Measurements from ENCODE around the gene LDLRAD4. TPM values are rescaled to one million over a fixed set of nuclear protein-coding genes. Genes with fewer than 3 reads are reported as not detected.

LDLRAD4 gene
- total RNA-seq, 1 experiment from 2014 or later = 204 TPM

GRCh38 chr18:13530879-13531387, 312.4 kb downstream of the LDLRAD4 start:
- no peaks in the 10 kb centered on the region for H3K4me1 ChIP-seq (ENCODE audit: low read length)
- peak; percentile 68 for DNase-seq
- H3K9ac ChIP-seq (ENCODE audit: low read length) = no peak overlapping the region
- no peaks in the 10 kb centered on the region for H3K9me2 ChIP-seq (replicated peaks; ENCODE audit: insufficient read depth, low read length)
- H3K9me3 ChIP-seq (ENCODE audit: low read length) = no peaks in the 10 kb centered on the region
- no peak overlapping the region for H2AFZ ChIP-seq (ENCODE audit: low read length)
- no peaks in the 10 kb centered on the region for H3K27me3 ChIP-seq (ENCODE audit: low read length)
- no peaks in the 10 kb centered on the region for H3K36me3 ChIP-seq (ENCODE audit: insufficient read depth, low read length)
- no peak overlapping the region for H3K4me3 ChIP-seq (ENCODE audit: low read length)
- H3K27ac ChIP-seq (ENCODE audit: low read length) = no peak overlapping the region
- no peaks in the 10 kb centered on the region for H3K79me2 ChIP-seq (ENCODE audit: low read length)
- H3K4me2 ChIP-seq (ENCODE audit: low read depth, low read length, poor library complexity, severe bottlenecking) = no peak overlapping the region
- H4K20me1 ChIP-seq (ENCODE audit: insufficient read depth, low read depth, low read length) = no peaks in the 10 kb centered on the region

DNA sequence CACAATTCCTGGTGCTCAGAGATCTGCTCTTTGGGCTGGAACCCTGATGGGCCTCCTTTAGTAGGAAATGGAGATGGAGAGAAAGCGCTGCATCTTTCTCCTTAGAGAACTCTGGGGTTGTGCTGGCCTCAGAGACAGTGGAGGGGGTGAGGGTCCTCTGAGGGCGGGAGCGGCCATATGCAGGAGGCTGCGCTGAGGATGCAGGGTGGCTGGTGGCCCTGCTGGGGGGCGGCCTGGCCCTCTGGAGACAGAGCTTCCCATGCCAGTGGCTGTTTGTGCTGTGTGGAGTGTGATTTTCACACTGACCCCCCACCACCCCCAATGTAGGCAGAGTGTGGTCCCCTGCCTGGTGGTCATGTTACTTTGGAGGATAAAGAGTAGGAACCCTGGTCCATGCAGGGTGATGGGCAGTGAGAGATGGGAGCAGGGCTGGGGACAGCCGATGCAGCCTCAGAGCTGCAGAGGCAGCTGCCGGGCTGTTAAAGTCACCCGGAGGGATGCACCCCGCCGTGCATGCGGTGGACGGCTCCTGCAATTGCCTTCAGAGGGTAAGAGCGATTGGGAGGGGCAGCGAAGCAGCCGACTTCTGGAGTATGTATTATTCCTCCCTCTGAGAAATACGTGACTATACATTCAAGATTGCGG, 313.2 kb downstream of the LDLRAD4 start:
- Histone ChIP-seq H4K20me1 (ENCODE audit: insufficient read depth, low read depth, low read length) (no peaks in the 10 kb centered on the region), H3K36me3 (ENCODE audit: insufficient read depth, low read length) (no peaks in the 10 kb centered on the region), H3K4me2 (ENCODE audit: low read depth, low read length, poor library complexity, severe bottlenecking) (no peak overlapping the region), H3K9me3 (ENCODE audit: low read length) (no peaks in the 10 kb centered on the region), H3K79me2 (ENCODE audit: low read length) (no peaks in the 10 kb centered on the region), H3K9ac (ENCODE audit: low read length) (no peak overlapping the region), H3K4me3 (ENCODE audit: low read length) (no peak overlapping the region), H2AFZ (ENCODE audit: low read length) (no peak overlapping the region), H3K27ac (ENCODE audit: low read length) (no peak overlapping the region), H3K27me3 (ENCODE audit: low read length) (no peaks in the 10 kb centered on the region), H3K9me2 (replicated peaks; ENCODE audit: insufficient read depth, low read length) (no peaks in the 10 kb centered on the region), H3K4me1 (ENCODE audit: low read length) (peaks cover 6% of the 10 kb centered on the region)
- DNase-seq = no peak

DNA sequence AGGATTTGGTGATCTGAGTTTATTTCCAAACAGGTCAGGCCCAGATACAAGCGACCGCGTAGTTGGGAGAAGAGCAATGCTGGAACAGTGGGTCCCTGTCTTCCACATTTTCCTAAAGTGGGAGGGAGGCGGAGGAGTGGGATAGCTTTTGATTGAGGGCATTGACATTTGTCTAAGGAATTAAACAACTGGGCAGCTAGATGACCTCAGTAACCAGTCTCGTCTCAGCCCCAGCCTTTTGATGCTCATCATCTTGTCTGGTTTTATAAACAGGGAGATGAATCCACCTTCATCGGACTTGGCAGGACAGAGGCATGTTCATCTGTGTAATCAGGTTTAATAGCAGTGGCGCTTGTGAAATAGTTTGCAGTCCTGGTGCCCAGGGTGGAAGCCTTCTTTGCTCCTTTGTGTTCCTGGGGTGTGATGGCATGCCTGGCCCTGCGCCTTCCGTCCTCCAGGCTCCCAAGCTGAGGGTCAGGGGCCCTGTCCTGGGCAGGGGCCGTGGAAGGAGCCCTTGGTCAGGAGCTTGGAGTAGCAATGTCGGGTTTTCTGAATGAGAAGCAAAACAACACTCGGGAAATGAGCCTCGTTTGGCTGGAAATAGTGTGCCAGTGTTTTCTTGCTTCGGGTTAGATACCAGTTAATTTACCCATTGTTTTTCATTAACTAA, 314.0 kb downstream of the LDLRAD4 start:
- peaks cover 13% of the 10 kb centered on the region for H3K4me1 ChIP-seq (ENCODE audit: low read length)
- H3K36me3 ChIP-seq (ENCODE audit: insufficient read depth, low read length) = no peaks in the 10 kb centered on the region
- H3K9me2 ChIP-seq (replicated peaks; ENCODE audit: insufficient read depth, low read length) = no peaks in the 10 kb centered on the region
- H3K4me2 ChIP-seq (ENCODE audit: low read depth, low read length, poor library complexity, severe bottlenecking) = no peak overlapping the region
- H3K9me3 ChIP-seq (ENCODE audit: low read length) = no peaks in the 10 kb centered on the region
- H4K20me1 ChIP-seq (ENCODE audit: insufficient read depth, low read depth, low read length) = no peaks in the 10 kb centered on the region
- no peak overlapping the region for H3K27ac ChIP-seq (ENCODE audit: low read length)
- no peak for DNase-seq
- no peak overlapping the region for H3K4me3 ChIP-seq (ENCODE audit: low read length)
- no peak overlapping the region for H2AFZ ChIP-seq (ENCODE audit: low read length)
- no peaks in the 10 kb centered on the region for H3K27me3 ChIP-seq (ENCODE audit: low read length)
- no peak overlapping the region for H3K9ac ChIP-seq (ENCODE audit: low read length)
- H3K79me2 ChIP-seq (ENCODE audit: low read length) = no peaks in the 10 kb centered on the region

DNA sequence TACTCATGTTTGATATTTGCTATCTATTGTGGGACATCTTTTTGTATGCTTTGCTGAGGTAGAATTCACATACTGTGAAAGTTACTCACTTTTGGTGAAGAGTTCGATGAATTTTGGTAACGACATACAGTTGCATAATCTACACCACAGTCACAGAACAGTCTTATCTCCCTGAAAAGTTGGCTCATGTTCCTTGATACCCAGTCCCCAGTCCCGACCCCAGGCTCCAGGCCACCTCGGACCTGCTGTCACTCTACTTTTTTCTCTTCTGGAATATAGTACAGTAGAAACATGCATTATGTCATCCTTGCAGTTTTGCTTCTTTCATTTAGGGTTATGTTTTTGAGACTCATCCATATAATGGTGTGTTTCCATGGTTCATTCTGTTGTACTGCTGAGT, 316.1 kb downstream of the LDLRAD4 start:
- no peaks in the 10 kb centered on the region for H3K9me2 ChIP-seq (replicated peaks; ENCODE audit: insufficient read depth, low read length)
- no peaks in the 10 kb centered on the region for H3K9me3 ChIP-seq (ENCODE audit: low read length)
- no peak overlapping the region for H3K9ac ChIP-seq (ENCODE audit: low read length)
- H2AFZ ChIP-seq (ENCODE audit: low read length) = no peak overlapping the region
- no peaks in the 10 kb centered on the region for H3K36me3 ChIP-seq (ENCODE audit: insufficient read depth, low read length)
- no peak for DNase-seq
- no peaks in the 10 kb centered on the region for H3K79me2 ChIP-seq (ENCODE audit: low read length)
- H4K20me1 ChIP-seq (ENCODE audit: insufficient read depth, low read depth, low read length) = no peaks in the 10 kb centered on the region
- no peak overlapping the region for H3K27ac ChIP-seq (ENCODE audit: low read length)
- H3K4me3 ChIP-seq (ENCODE audit: low read length) = no peak overlapping the region
- peaks cover 34% of the 10 kb centered on the region for H3K4me1 ChIP-seq (ENCODE audit: low read length)
- no peak overlapping the region for H3K4me2 ChIP-seq (ENCODE audit: low read depth, low read length, poor library complexity, severe bottlenecking)
- no peaks in the 10 kb centered on the region for H3K27me3 ChIP-seq (ENCODE audit: low read length)

DNA sequence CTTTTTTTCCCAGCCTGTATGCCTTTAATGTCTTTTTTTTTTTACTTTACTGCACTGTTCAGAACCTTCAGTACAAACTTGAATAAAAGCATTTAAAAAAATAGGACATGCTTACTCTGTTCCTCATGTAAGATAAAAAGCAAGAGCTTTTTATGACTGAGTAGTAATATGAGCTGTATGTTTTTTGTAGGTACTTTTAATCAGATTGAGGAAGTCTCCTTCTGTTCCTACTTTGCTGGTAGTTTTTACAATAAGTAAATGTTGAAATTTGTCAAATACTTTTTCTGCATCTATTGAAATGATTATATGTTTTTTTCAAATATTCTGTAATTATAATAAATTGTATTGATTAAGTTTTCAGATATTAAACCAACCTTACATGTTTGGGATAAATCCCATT, 318.0 kb downstream of the LDLRAD4 start:
- Histone ChIP-seq H2AFZ (ENCODE audit: low read length) (no peak overlapping the region), H3K79me2 (ENCODE audit: low read length) (no peaks in the 10 kb centered on the region), H3K4me1 (ENCODE audit: low read length) (peaks cover 37% of the 10 kb centered on the region), H4K20me1 (ENCODE audit: insufficient read depth, low read depth, low read length) (no peaks in the 10 kb centered on the region), H3K27me3 (ENCODE audit: low read length) (no peaks in the 10 kb centered on the region), H3K36me3 (ENCODE audit: insufficient read depth, low read length) (no peaks in the 10 kb centered on the region), H3K27ac (ENCODE audit: low read length) (no peak overlapping the region), H3K4me2 (ENCODE audit: low read depth, low read length, poor library complexity, severe bottlenecking) (peak overlapping the region; percentile 35), H3K9me2 (replicated peaks; ENCODE audit: insufficient read depth, low read length) (no peaks in the 10 kb centered on the region), H3K9ac (ENCODE audit: low read length) (no peak overlapping the region), H3K9me3 (ENCODE audit: low read length) (no peaks in the 10 kb centered on the region), H3K4me3 (ENCODE audit: low read length) (no peak overlapping the region)
- no peak for DNase-seq

- peak; percentile 64 for DNase-seq
- no peaks in the 10 kb centered on the region for H4K20me1 ChIP-seq (ENCODE audit: insufficient read depth, low read depth, low read length)
- H3K27me3 ChIP-seq (ENCODE audit: low read length) = no peaks in the 10 kb centered on the region
- H2AFZ ChIP-seq (ENCODE audit: low read length) = no peak overlapping the region
- H3K9me3 ChIP-seq (ENCODE audit: low read length) = no peaks in the 10 kb centered on the region
- peaks cover 37% of the 10 kb centered on the region for H3K4me1 ChIP-seq (ENCODE audit: low read length)
- no peak overlapping the region for H3K27ac ChIP-seq (ENCODE audit: low read length)
- H3K4me3 ChIP-seq (ENCODE audit: low read length) = no peak overlapping the region
- no peaks in the 10 kb centered on the region for H3K9me2 ChIP-seq (replicated peaks; ENCODE audit: insufficient read depth, low read length)
- no peak overlapping the region for H3K9ac ChIP-seq (ENCODE audit: low read length)
- no peaks in the 10 kb centered on the region for H3K36me3 ChIP-seq (ENCODE audit: insufficient read depth, low read length)
- peak overlapping the region; percentile 35 for H3K4me2 ChIP-seq (ENCODE audit: low read depth, low read length, poor library complexity, severe bottlenecking)
- no peaks in the 10 kb centered on the region for H3K79me2 ChIP-seq (ENCODE audit: low read length)
These were observed 318.6 kb downstream of the LDLRAD4 start for GRCh38 chr18:13537022-13537780.

DNA sequence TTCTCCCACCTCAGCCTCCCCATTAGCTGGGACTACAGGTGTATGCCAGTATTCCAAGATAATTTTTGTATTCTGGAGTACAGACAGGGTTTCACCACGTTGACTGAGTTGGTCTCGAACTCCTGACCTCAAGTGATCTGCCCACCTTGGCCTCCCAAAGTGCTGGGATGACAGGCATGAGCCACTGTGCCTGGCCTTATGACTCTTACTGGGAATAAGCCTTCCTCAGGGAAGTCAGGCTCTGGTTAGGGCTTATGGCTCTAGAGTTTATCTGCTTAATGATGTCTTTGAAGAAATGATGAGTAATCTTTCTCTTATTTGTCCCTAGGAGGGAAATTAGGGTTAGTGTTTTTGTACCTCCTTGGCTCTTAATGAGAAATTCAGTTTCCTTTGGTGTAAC, 320.1 kb downstream of the LDLRAD4 start:
- Histone ChIP-seq H3K4me3 (ENCODE audit: low read length) (peak overlapping the region; percentile 33), H3K79me2 (ENCODE audit: low read length) (no peaks in the 10 kb centered on the region), H3K4me2 (ENCODE audit: low read depth, low read length, poor library complexity, severe bottlenecking) (peak overlapping the region; percentile 71), H4K20me1 (ENCODE audit: insufficient read depth, low read depth, low read length) (no peaks in the 10 kb centered on the region), H2AFZ (ENCODE audit: low read length) (peak overlapping the region; percentile 94), H3K9me2 (replicated peaks; ENCODE audit: insufficient read depth, low read length) (no peaks in the 10 kb centered on the region), H3K27me3 (ENCODE audit: low read length) (no peaks in the 10 kb centered on the region), H3K36me3 (ENCODE audit: insufficient read depth, low read length) (no peaks in the 10 kb centered on the region), H3K27ac (ENCODE audit: low read length) (no peak overlapping the region), H3K9me3 (ENCODE audit: low read length) (no peaks in the 10 kb centered on the region), H3K9ac (ENCODE audit: low read length) (peak overlapping the region; percentile 16), H3K4me1 (ENCODE audit: low read length) (peaks cover 37% of the 10 kb centered on the region)
- no peak for DNase-seq

DNA sequence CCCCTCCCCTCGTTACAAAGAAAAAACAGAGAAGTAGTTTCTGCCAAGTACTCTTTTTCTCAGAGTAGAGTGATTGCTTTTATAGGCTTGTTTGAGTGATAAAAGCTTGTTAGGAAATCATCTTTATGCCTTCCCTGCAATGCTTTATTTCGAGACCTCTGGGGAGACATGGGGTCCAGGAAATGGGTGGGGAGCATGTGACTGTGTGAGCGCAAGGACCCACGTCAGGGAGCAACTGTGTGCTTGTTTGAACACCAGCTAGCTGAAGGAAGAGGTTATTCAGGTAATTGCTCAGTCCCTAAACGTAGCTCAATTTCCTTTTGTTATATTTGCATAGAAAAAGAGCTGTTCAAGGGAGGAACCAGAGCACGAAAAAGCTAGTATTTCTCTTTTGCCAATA, 320.5 kb downstream of the LDLRAD4 start:
- Histone ChIP-seq H3K79me2 (ENCODE audit: low read length) (no peaks in the 10 kb centered on the region), H2AFZ (ENCODE audit: low read length) (peak overlapping the region; percentile 94), H3K4me2 (ENCODE audit: low read depth, low read length, poor library complexity, severe bottlenecking) (peak overlapping the region; percentile 71), H3K27ac (ENCODE audit: low read length) (no peak overlapping the region), H3K9ac (ENCODE audit: low read length) (peak overlapping the region; percentile 16), H3K4me1 (ENCODE audit: low read length) (peaks cover 37% of the 10 kb centered on the region), H3K9me3 (ENCODE audit: low read length) (no peaks in the 10 kb centered on the region), H4K20me1 (ENCODE audit: insufficient read depth, low read depth, low read length) (no peaks in the 10 kb centered on the region), H3K4me3 (ENCODE audit: low read length) (peak overlapping the region; percentile 33), H3K9me2 (replicated peaks; ENCODE audit: insufficient read depth, low read length) (no peaks in the 10 kb centered on the region), H3K27me3 (ENCODE audit: low read length) (no peaks in the 10 kb centered on the region), H3K36me3 (ENCODE audit: insufficient read depth, low read length) (no peaks in the 10 kb centered on the region)
- peak; percentile 65 for DNase-seq

All from Karpas-422 (cell line).